ENCODE measurements around the gene TCP1. TPM values are rescaled to one million over a fixed set of nuclear protein-coding genes. Genes with fewer than 3 reads are reported as not detected.
"Not testable (repeated sequence)": the region's sequence is repeated elsewhere in the genome, so short reads cannot be mapped to it uniquely, and the experiment has no call there.

The TCP1 gene
- polyA plus RNA-seq, 3 donors, result 260 to 295 (median 266) TPM

- DNase-seq (ENCODE audit: extremely low read depth in 1 of 11, low read depth in 9 of 11, low spot score in 4 of 11), result no peak
These were observed 32.9 kb downstream of the TCP1 start for GRCh38 chr6:159756508-159756907.

DNA sequence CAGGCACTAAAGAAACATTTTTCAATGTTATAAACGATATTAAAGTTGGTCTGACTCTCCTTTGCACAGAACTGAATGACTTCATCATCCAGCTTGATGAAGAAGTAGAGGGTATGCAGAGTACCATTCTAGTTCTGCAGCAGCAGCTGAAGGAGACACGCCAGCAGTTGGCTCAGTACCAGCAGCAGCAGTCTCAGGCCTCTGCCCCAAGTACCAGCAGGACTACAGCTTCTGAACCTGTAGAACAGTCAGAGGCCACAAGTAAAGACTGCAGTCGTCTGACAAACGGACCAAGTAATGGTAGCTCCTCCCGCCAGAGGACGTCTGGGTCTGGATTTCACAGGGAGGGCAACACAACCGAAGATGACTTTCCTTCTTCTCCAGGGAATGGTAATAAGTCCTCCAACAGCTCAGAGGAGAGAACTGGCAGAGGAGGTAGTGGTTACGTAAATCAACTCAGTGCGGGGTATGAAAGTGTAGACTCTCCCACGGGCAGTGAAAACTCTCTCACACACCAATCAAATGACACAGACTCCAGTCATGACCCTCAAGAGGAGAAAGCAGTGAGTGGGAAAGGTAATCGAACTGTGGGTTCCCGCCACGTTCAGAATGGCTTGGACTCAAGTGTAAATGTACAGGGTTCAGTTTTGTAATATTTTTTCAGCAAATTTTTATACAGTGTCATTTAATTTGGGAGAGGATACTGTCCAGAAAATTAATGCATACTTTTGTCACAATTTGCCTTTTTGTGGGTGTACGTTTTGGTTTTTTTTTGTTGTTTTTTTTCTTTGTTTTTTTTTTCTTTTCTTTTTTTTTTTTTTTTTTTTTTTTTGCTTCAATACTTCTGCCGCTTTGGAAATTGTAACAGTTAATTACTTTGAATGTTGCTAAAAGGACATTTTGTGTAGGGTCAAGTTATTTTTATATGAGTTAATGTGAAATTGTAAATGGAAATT, 34.2 kb downstream of the TCP1 start:
- no peak for DNase-seq (ENCODE audit: extremely low read depth in 1 of 11, low read depth in 9 of 11, low spot score in 4 of 11)

DNA sequence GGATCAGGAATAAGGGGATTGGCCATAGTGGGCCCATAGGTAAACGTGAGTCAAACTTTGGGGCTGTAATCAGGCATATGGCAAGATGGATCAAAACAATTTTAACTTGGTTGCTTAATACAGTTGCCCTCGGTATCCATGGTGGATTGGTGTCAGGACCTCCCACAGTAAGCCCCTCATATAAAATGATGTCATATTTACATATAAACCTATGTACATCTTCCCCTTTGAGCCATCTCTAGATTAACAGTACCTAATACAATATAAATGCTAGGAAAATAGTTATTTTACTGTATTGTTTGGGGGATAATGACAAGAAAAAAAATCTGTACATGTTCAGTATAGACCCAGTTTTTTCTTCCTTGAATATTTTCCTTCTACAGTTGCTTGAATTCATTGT, 35.0 kb downstream of the TCP1 start:
- no peak for DNase-seq (ENCODE audit: extremely low read depth in 1 of 11, low read depth in 9 of 11, low spot score in 4 of 11)

DNA sequence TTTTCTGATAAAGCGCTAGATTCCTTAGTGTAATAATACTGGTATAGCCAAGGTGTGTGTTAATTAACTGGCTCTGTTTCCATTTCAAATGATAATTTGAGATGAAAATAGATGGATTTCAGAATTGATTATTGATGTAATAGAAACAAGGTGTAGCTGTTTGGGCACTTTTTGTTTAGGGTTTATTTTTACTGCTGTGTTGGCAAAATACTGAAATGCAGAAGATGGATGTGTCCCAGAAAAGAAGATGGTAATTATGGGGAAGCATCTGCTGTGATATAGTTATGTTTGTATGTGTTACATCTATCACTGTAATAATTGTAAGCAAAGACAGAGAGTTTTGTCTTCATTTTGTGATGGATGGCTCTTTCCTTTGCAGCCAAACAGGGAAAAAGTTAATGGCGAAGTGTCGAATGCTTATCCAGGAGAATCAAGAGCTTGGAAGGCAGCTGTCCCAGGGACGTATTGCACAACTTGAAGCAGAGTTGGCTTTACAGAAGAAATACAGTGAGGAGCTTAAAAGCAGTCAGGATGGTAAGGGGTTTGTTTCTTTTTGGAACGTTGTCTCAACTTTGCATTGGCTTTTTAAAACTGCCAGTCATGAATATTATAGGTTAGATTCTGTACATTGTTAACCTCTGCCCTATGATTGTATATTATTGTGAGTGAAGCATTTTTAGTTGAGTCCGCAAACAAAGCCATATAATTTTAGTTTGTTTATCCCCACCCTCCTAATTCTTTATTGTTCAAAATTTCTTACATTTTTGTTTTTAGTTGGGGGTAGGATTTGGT, 36.1 kb downstream of the TCP1 start:
- no peak for DNase-seq (ENCODE audit: extremely low read depth in 1 of 11, low read depth in 9 of 11, low spot score in 4 of 11)

DNA sequence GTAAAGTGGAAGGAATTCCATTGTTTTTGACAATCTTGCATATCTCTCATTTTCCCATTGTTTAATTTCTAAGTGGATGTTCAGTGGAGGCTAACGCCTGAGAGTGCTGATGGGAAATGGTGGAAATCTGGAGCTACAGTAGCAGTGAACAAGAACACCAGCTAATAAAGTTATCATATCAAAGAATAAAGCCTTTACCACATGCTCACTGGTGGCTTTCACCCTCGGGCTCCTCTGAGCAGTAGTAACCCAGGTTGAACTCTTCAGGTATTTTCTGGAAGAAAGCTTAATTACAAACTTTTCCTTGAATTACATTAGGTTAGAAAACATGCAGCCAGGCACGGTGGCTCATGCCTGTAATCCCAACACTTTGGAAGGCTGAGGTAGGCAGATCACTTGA, 38.0 kb downstream of the TCP1 start:
- no peak for DNase-seq (ENCODE audit: extremely low read depth in 1 of 11, low read depth in 9 of 11, low spot score in 4 of 11)

DNA sequence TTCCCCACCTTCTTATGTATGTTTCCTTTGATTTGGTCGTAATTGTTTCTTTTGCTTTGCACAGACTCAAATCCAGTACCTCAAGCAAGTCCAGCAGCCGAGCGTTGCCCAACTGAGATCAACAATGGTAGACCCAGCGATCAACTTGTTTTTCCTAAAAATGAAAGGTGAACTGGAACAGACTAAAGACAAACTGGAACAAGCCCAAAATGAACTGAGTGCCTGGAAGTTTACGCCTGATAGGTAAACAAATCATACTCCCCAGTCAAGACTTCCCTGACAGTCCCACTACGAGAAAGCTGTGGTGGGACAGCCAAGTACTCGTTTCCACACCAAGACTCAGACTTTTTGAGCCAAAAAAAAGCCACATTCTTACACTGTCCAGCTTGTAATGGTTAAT, 41.3 kb downstream of the TCP1 start:
- DNase-seq (ENCODE audit: extremely low read depth in 1 of 11, low read depth in 9 of 11, low spot score in 4 of 11), result not testable (repeated sequence)

DNA sequence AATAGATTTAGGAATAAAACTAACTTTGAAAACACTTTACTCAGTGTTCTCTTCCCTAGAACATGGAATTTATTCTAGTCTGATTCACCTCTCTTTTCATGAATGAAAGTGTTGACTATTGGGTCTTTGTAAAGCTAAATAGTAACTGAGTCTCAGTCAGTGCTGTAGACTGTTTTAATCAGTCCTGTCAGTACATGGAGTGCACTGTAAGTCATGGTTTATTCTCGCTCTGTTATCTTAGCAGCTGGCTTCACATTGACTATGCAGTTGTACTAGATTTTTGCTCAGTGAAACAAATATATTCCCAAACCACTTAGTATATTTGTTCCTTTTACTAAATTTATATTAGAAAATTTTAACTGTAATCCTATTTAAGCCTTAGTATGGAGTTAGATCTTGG, 42.6 kb downstream of the TCP1 start:
- DNase-seq (ENCODE audit: extremely low read depth in 1 of 11, low read depth in 9 of 11, low spot score in 4 of 11), result no peak

GRCh38 chr6:159745081-159745480, 44.3 kb downstream of the TCP1 start:
- DNase-seq (ENCODE audit: extremely low read depth in 1 of 11, low read depth in 9 of 11, low spot score in 4 of 11), result no peak

DNA sequence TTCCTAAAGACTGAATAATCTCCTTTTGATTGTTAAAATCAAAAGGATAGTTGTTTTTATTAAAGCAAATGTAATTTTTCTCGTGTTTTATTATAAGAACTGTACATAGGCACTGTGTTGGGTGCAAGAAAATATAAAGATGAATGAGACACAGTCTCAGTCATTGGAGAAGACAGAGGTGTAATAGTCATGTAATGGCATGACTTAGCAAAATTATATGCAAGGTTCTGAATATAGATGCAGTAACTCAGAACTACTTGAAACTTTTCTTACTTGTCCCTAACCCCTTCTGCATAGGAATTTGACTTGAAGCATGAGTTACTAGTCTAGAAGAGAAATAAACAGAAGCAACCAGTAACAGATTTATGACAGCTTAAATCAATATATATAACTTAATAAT, 47.2 kb downstream of the TCP1 start:
- DNase-seq (ENCODE audit: extremely low read depth in 1 of 11, low read depth in 9 of 11, low spot score in 4 of 11), result no peak

GRCh38 chr6:159739341-159739740, 50.1 kb downstream of the TCP1 start:
- no peak for DNase-seq (ENCODE audit: extremely low read depth in 1 of 11, low read depth in 9 of 11, low spot score in 4 of 11)

- no peak for DNase-seq (ENCODE audit: extremely low read depth in 1 of 11, low read depth in 9 of 11, low spot score in 4 of 11)
These were observed 52.5 kb downstream of the TCP1 start for GRCh38 chr6:159736908-159737307.

DNA sequence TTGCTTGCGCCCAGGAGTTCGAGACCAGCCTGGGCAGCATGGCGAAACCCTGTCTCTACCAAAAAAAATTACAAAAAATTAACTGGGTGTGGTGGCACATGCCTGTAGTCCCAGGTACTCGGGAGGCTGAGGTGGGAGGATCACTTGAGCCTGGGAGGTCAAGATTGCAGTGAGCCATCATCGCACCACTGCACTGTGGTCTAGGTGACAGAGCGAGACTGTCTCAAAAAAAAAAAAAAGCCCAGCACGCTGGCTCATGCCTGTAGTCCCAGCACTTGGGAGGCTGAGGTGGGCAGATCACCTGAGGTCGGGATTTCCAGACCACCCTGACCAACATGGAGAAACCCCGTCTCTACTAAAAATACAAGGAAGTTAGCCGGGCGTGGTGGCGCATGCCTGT, 56.0 kb downstream of the TCP1 start:
- DNase-seq (ENCODE audit: extremely low read depth in 1 of 11, low read depth in 9 of 11, low spot score in 4 of 11), result not testable (repeated sequence)

- DNase-seq (ENCODE audit: extremely low read depth in 1 of 11, low read depth in 9 of 11, low spot score in 4 of 11), result not testable (repeated sequence)
These were observed 56.9 kb downstream of the TCP1 start for GRCh38 chr6:159732550-159732949.

DNA sequence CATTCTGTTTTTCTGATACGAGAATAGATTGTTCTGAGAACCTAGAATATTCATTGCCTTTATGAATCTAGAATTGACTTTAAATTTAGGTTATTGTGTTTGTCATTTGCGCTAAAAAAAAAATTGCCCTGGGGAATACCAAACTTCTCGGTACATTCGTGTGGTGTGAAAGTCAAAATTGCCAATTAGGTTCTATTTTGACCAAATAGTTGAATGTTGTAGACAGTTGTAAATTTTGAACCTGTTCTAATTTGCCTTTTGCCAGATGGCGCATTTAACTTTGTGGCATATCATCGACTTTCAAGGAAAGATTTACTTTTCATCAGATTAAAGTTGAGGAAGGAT, 59.1 kb downstream of the TCP1 start:
- no peak for DNase-seq (ENCODE audit: extremely low read depth in 1 of 11, low read depth in 9 of 11, low spot score in 4 of 11)

- DNase-seq (ENCODE audit: extremely low read depth in 1 of 11, low read depth in 9 of 11, low spot score in 4 of 11), result no peak
These were observed 59.6 kb downstream of the TCP1 start for GRCh38 chr6:159729598-159730331.

DNA sequence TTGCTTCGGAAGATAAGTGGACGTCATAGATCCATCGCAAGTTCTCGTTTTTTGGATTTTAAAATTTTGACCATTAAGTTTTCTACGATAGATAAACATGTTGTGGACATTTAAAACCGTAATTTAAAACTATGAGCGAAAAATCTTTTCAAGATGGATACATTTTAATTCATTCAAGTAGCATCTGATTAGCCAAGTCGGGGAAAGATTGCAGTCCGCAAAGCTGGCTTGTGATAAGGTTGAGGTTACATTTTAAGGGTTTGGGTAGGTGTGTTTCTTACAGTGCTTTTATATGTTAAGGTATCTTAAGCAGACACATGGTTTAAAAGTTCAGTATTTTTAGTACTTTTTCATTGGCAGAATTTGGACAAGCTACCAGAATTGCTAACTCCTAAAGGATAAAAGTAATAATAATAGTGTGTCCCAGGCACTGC, 60.9 kb downstream of the TCP1 start:
- DNase-seq (ENCODE audit: extremely low read depth in 1 of 11, low read depth in 9 of 11, low spot score in 4 of 11), result peak in 1 of 11 donors; percentile 13

Measured in renal cortex interstitium (tissue), 11 donors.